ENCODE data around the gene DCAF4L1.

- TF ChIP-seq POLR2A (IDR thresholded peaks at IDR 0.05) (no peak), CTCF (IDR thresholded peaks at IDR 0.05) (no peak)
Measured at GRCh38 chr4:41935652-41936021, 45.9 kb upstream of the DCAF4L1 start.
